ENCODE measurements around the gene ZNFX1.
A peak's percentile ranks its signal among the peaks of the same experiment; 100 is the strongest.
"Not testable (repeated sequence)": the region's sequence is repeated elsewhere in the genome, so short reads cannot be mapped to it uniquely, and the experiment has no call there.

Gene ZNFX1

DNA sequence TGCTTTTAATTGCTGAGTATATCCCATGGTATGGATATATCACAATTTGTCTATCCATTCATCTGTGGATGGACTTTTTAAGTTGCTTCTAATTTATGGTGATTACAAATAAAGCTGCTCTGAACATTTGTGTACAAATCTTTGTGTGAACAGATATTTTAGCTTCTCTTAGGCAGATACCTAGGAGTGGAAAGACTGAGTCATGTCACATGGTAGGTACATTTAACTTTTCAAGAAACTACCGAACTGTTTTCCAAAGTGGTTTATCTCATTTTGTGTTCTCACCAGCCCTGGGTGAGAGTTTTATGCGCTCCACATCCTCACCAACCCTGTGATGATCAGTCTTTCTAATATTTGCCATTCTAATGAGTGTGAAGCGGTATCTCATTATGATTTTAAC is 31.0 kb upstream of the ZNFX1 start:
- no peaks in the 10 kb centered on the region for H3K36me3 Mint-ChIP-seq (ENCODE audit: low read depth)
- no peak overlapping the region for H3K4me3 Mint-ChIP-seq
- peaks cover 12% of the 10 kb centered on the region for H3K9me3 Mint-ChIP-seq
- H3K27ac Mint-ChIP-seq: no peak overlapping the region
- peaks cover 5% of the 10 kb centered on the region for H3K27me3 Mint-ChIP-seq (ENCODE audit: low read depth)
- H3K4me1 Mint-ChIP-seq (ENCODE audit: low read depth): peaks cover 7% of the 10 kb centered on the region
- DNase-seq (ENCODE audit: low spot score): no peak

GRCh38 chr20:49306903-49307620 is 29.2 kb upstream of the ZNFX1 start:
- peaks cover 12% of the 10 kb centered on the region for H3K9me3 Mint-ChIP-seq
- peaks cover 3% of the 10 kb centered on the region for H3K27me3 Mint-ChIP-seq (ENCODE audit: low read depth)
- H3K36me3 Mint-ChIP-seq (ENCODE audit: low read depth): no peaks in the 10 kb centered on the region
- peaks cover 10% of the 10 kb centered on the region for H3K4me1 Mint-ChIP-seq (ENCODE audit: low read depth)
- H3K27ac Mint-ChIP-seq: no peak overlapping the region
- DNase-seq (ENCODE audit: low spot score): no peak
- no peak overlapping the region for H3K4me3 Mint-ChIP-seq

GRCh38 chr20:49303065-49303552 is 25.3 kb upstream of the ZNFX1 start:
- peaks cover 8% of the 10 kb centered on the region for H3K4me1 Mint-ChIP-seq (ENCODE audit: low read depth)
- H3K27me3 Mint-ChIP-seq (ENCODE audit: low read depth): no peaks in the 10 kb centered on the region
- H3K9me3 Mint-ChIP-seq: no peaks in the 10 kb centered on the region
- no peak for DNase-seq (ENCODE audit: low spot score)
- no peak overlapping the region for H3K27ac Mint-ChIP-seq
- no peaks in the 10 kb centered on the region for H3K36me3 Mint-ChIP-seq (ENCODE audit: low read depth)
- H3K4me3 Mint-ChIP-seq: no peak overlapping the region

- H3K27me3 Mint-ChIP-seq (ENCODE audit: low read depth): no peaks in the 10 kb centered on the region
- peaks cover 21% of the 10 kb centered on the region for H3K36me3 Mint-ChIP-seq (ENCODE audit: low read depth)
- no peak overlapping the region for H3K4me3 Mint-ChIP-seq
- H3K4me1 Mint-ChIP-seq (ENCODE audit: low read depth): peaks cover 7% of the 10 kb centered on the region
- peaks cover 4% of the 10 kb centered on the region for H3K9me3 Mint-ChIP-seq
- DNase-seq (ENCODE audit: low spot score): no peak
- H3K27ac Mint-ChIP-seq: peak overlapping the region; percentile 69
Measured at GRCh38 chr20:49297605-49298530, 20.0 kb upstream of the ZNFX1 start.

GRCh38 chr20:49294002-49294654 is 16.3 kb upstream of the ZNFX1 start:
- not testable (repeated sequence) for H3K4me3 Mint-ChIP-seq; H3K4me1 Mint-ChIP-seq (ENCODE audit: low read depth); H3K27me3 Mint-ChIP-seq (ENCODE audit: low read depth); H3K27ac Mint-ChIP-seq; H3K9me3 Mint-ChIP-seq; DNase-seq (ENCODE audit: low spot score)
- peaks cover 53% of the 10 kb centered on the region for H3K36me3 Mint-ChIP-seq (ENCODE audit: low read depth)

DNA sequence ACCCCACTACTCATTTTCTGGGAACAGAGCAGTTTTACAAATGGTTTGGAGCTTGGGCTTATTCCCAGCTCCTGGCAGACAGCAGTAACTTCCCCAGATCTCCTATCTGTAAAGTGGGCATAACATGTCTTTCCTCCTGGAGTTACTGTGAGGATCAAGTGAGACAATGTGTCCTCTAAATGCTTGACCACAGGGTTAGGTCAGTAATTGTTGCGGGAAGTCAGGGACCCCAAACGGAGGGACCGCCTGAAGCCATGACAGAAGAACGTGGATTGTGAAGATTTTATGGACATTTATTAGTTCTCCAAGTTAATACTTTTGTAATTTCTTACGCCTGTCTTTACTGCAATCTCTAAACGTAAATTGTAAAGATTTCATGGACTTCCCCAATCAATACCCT is 15.3 kb upstream of the ZNFX1 start:
- H3K4me1 Mint-ChIP-seq (ENCODE audit: low read depth): peaks cover 9% of the 10 kb centered on the region
- no peak overlapping the region for H3K4me3 Mint-ChIP-seq
- H3K36me3 Mint-ChIP-seq (ENCODE audit: low read depth): peaks cover 63% of the 10 kb centered on the region
- H3K27ac Mint-ChIP-seq: no peak overlapping the region
- no peaks in the 10 kb centered on the region for H3K27me3 Mint-ChIP-seq (ENCODE audit: low read depth)
- H3K9me3 Mint-ChIP-seq: peaks cover 4% of the 10 kb centered on the region
- no peak for DNase-seq (ENCODE audit: low spot score)

- peaks cover 70% of the 10 kb centered on the region for H3K36me3 Mint-ChIP-seq (ENCODE audit: low read depth)
- peaks cover 8% of the 10 kb centered on the region for H3K4me1 Mint-ChIP-seq (ENCODE audit: low read depth)
- no peak for DNase-seq (ENCODE audit: low spot score)
- H3K9me3 Mint-ChIP-seq: peaks cover 11% of the 10 kb centered on the region
- H3K4me3 Mint-ChIP-seq: no peak overlapping the region
- H3K27ac Mint-ChIP-seq: no peak overlapping the region
- no peaks in the 10 kb centered on the region for H3K27me3 Mint-ChIP-seq (ENCODE audit: low read depth)
Measured at GRCh38 chr20:49292010-49292409, 14.2 kb upstream of the ZNFX1 start.

- peaks cover 76% of the 10 kb centered on the region for H3K36me3 Mint-ChIP-seq (ENCODE audit: low read depth)
- peaks cover 12% of the 10 kb centered on the region for H3K4me1 Mint-ChIP-seq (ENCODE audit: low read depth)
- H3K9me3 Mint-ChIP-seq: peaks cover 19% of the 10 kb centered on the region
- H3K27me3 Mint-ChIP-seq (ENCODE audit: low read depth): no peaks in the 10 kb centered on the region
- peak overlapping the region; percentile 20 for H3K27ac Mint-ChIP-seq
- DNase-seq (ENCODE audit: low spot score): no peak
- no peak overlapping the region for H3K4me3 Mint-ChIP-seq
Measured at GRCh38 chr20:49291200-49291599, 13.3 kb upstream of the ZNFX1 start.

- H3K27me3 Mint-ChIP-seq (ENCODE audit: low read depth): no peaks in the 10 kb centered on the region
- peaks cover 81% of the 10 kb centered on the region for H3K36me3 Mint-ChIP-seq (ENCODE audit: low read depth)
- H3K27ac Mint-ChIP-seq: no peak overlapping the region
- peaks cover 16% of the 10 kb centered on the region for H3K4me1 Mint-ChIP-seq (ENCODE audit: low read depth)
- H3K4me3 Mint-ChIP-seq: no peak overlapping the region
- DNase-seq (ENCODE audit: low spot score): no peak
- H3K9me3 Mint-ChIP-seq: peaks cover 24% of the 10 kb centered on the region
Measured at GRCh38 chr20:49290608-49291191, 12.8 kb upstream of the ZNFX1 start.

DNA sequence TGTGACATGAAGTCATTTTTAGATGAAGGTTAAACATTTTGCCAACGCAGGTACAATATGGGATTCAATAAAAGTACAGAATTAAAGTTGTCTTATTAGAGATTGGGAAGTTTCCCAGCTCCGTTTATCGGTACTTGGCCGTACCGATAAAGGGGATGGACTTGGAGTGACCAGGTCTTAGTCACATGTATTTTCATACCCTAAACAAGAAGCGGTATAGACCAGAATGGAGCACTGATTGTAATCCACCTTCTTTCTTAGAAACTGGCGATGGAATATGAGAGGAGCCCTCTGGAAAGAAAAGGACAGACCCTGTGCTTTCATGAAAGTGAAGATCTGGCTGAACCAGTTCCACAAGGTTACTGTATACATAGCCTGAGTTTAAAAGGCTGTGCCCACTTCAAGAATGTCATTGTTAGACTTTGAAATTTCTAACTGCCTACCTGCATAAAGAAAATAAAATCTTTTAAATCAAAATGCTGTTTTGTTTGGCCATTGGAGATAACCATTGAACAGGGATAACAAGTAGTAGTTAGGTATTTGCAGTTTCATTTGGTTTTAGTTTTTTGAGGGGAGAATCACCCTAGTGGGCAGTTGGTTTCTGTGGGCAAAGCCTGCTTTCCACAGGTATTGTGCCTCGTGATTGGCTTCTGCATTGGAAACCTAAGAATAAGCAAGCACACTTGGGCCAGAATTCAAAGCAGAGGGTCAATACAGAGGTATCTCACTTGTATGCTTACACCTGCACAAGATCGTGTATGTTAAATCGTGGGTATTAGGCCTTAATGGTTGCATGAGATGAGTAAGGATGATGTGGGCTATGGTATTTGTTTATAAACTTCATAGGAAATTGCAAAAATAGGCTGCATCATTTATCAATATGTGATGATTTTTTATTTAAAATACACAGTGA is 11.2 kb upstream of the ZNFX1 start:
- Mint-ChIP-seq H3K9me3 (peaks cover 37% of the 10 kb centered on the region), H3K36me3 (ENCODE audit: low read depth) (peaks cover 91% of the 10 kb centered on the region), H3K4me3 (no peak overlapping the region), H3K4me1 (ENCODE audit: low read depth) (peaks cover 27% of the 10 kb centered on the region), H3K27me3 (ENCODE audit: low read depth) (no peaks in the 10 kb centered on the region), H3K27ac (no peak overlapping the region)
- DNase-seq (ENCODE audit: low spot score): no peak

- Mint-ChIP-seq H3K4me3 (no peak overlapping the region), H3K9me3 (peaks cover 42% of the 10 kb centered on the region), H3K27me3 (ENCODE audit: low read depth) (no peaks in the 10 kb centered on the region), H3K27ac (no peak overlapping the region), H3K4me1 (ENCODE audit: low read depth) (peaks cover 34% of the 10 kb centered on the region), H3K36me3 (ENCODE audit: low read depth) (peaks cover 95% of the 10 kb centered on the region)
- no peak for DNase-seq (ENCODE audit: low spot score)
Measured at GRCh38 chr20:49288250-49288751, 10.4 kb upstream of the ZNFX1 start.

GRCh38 chr20:49287555-49288249 is 9.8 kb upstream of the ZNFX1 start:
- H3K36me3 Mint-ChIP-seq (ENCODE audit: low read depth): peaks cover 95% of the 10 kb centered on the region
- H3K9me3 Mint-ChIP-seq: peaks cover 47% of the 10 kb centered on the region
- DNase-seq (ENCODE audit: low spot score): no peak
- H3K27me3 Mint-ChIP-seq (ENCODE audit: low read depth): no peaks in the 10 kb centered on the region
- no peak overlapping the region for H3K27ac Mint-ChIP-seq
- H3K4me3 Mint-ChIP-seq: peak overlapping the region; percentile 6
- H3K4me1 Mint-ChIP-seq (ENCODE audit: low read depth): peaks cover 39% of the 10 kb centered on the region

All from T-helper 2 cell treated with Interferon-gamma antibody and Interleukin-4, amounts not matched to agents 5 μg/mL and 100 μg/mL, for 36 hours (primary cell).